Kidney capillary endothelial cell (primary cell): Measurements from ENCODE around the gene CALM3.
A peak's percentile ranks its signal among the peaks of the same experiment; 100 is the strongest.

Experiments used
- DNase-seq: peaks from one replicate; pipeline ENCODE4 v3.0.0-alpha.2; 2018; ENCODE audit warnings: low spot score

Gene CALM3

DNA sequence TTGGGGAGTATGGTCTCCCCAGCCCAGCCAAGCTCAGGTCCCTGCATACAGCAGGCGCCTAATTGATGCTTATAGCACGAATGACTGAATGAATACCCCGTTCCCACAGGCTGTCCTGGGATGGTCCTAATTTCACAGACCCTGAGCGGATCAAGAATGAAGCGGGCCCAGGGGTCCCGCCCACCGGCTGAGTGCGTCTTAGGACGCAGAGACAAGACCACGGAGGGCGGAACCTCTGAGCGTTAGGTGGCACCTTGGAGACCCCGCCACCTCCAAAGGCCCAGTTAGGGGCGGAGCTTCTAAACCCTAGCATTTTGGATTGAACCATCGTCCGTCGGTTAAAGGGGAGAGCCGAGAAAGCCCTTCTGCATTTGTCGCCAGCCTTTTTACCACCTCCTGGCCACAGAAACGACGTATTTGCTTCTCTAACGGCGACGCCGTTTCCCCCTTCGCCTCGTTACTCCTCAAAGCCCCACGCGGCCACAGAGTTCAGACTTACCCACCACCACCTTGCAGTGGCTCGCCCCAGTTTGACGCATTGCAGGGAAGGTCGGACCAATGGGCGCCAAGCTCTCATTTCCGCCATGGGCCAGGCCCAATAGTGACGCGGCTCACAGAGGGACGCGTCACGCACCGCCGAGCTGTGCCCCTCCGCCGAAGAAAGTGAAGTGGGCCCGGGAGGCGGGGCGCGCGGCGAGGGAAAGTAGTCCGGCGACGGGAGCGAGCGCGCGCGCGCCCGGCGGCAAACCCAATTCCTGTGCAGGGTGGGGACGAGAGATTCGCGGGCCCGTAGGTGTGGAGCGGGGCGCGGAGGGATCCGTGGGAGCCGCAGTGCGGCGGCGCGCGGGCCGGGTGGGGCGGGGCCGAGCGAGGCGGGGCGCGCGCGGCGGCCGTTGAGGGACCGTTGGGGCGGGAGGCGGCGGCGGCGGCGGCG, 479 bp upstream of the CALM3 start:
- DNase-seq = peak; percentile 93

DNA sequence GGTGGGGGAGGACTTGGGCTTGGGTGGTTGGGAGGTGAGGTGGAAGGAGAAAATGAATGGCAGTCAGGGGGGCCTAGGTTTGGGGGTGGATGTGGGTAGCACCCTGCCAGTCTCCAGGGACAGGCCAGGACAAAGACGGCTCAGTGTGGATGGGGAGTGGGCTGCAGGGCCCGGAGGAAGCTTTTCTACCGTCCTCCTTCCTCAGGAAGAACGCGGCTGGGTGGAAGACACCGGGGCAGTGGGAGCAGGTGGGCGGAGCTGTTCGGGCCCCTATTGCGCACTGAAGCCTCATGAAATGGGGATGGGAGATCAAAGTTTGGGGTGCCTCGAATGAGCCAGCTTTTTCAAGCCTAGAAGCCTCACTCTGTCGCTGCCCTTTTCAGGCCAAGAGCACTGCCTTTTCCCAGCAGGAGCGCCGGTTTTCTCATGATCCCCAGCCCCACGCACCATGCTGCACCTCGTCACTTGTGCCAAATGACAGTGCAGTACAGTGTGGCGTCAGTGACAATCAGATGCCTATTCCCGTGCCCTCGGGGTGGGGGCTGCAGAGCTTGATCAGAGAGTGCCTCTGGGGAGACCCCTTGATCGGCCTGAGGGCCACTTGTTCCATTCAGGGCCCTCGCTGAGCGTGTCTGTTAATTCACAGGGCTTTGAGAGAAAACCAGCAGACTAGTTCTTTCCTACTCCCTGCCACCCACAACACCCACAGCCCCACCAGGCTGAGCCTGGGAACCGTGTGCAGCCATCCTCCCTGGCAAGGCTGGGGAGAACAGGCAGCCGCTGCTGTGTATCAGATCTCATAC, 1.5 kb downstream of the CALM3 start:
- DNase-seq = no peak

GRCh38 chr19:46603195-46603637, 2.1 kb downstream of the CALM3 start:
- DNase-seq = no peak

DNA sequence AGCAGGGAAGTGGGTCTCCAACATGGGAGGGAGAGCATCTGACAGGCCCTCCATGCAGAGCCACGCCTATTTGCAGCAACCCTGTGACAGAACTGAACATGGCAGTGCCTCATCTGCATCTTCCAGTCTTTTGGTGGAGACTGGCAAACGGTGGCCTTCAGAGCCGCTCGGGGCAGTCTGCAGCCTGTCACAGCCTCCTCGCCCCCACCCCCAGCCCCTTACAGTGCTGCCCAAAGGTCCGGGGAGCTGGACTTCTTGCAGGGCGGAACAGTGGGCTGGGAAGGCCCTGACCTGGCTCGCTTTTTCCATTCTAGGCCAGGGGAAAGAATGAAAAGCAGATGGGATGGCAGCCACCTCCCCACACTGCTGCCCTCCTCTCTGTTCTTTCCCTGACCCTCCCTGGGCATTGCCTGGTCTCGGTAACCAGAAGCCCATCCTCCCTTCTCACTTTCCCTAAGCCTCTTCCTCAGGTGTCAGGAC, 2.7 kb downstream of the CALM3 start:
- DNase-seq = no peak

DNA sequence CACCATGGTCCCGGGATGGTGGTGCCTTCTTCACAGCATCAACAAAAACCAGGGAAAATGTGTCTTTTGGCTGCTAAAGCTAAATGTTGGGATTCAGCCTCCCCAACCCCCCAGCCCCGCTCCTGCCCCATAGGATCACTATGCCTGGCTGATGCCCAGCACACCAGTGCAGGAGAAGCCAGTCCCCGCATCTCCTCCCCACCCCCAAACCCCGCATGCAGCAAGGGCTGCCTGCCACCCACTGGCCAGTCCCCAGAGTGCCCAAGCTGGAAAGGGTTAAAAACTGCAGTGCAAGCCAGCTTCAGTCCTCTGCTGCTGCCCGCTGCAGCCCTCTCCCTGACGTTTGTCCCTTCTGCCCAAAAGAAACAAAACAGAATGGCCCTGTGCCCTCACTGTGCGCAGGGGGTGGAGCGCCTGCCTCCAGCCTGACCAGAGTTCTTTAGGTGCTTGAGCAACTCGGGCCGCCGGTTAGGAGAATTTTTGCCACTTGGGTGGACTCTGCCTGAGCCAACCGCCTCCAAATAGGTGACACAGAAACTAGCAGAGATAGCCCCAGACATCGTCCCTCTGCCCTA, 3.7 kb downstream of the CALM3 start:
- DNase-seq = no peak

DNA sequence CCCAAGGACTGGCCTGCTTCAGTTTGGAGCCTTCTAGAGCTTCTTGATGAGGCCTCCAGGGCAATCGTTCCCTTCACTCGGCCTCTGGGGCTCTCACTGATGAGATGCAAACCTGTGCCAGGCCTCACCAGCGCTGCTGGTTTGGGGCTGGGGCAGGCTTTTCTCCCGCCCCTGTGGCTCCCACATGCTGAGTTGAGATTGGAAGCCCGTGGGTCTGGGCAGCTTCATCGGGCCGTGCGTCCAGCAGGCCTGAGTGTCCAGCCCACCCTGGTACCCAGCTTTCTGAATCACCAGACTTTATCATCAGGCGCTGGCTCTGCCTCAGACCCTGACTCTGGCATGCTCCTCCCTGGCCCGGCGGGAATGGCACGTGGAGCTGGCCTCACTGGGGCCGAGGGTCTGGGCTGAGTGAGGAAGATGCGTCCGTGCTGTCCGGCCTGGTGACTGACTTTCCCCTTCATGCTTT, 4.3 kb downstream of the CALM3 start:
- DNase-seq = no peak

DNA sequence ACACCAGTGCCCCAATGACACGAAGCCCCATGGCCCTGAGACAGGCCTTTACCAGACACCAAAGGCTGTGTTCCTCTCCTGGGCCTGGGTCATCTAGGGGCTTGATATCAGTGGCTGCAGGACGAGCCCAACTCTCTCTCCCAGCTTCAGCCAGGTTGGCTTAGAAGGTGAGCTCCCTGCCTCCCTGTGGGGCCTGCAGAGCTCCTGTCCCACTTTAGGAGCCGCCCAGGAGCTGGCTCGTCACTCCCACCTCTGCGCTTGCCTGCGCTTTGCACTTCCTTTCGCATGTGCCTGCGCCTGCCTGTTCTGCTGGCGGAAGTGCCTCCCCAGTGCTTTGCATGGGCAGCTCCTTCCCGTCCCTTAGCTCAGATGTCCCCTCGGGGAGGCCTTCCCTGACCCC, 4.9 kb downstream of the CALM3 start:
- no peak for DNase-seq

DNA sequence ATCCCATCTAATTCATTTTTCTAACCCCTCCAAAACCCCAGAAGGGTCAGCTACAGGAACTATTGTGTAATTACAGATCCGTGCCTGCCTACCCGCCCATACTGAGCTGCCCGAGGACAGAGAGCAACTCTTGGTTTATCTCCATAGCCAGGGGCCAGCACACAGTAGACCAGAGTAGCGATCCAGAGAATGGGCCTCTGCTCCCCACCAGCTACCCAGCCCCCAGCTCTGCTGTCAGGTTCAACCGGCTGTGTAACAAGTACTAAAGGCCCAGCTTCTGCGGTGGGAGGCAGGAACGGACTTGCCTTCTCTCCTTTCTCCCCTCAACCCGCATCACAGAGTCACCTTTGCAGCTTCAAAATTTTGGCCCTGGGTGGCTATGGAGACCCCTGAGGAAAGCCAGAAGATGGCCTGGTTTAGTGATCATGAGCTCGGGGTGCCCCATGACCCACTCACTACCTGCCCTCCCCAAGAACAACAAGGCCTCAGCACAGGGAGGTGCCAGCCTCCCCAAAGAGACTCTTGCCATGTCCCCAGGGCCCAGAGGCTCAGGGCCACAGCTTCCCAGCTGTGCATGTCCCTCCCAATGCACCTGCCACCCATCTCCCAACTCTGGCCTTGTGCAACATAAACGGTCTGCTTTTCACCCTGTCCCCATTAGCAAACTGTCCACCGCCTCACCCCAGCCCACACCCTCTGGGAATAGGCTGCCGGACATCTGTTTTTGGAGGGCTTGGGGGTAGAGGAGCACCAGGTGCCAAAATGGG, 5.7 kb downstream of the CALM3 start:
- DNase-seq = no peak

- DNase-seq = no peak
Observed at GRCh38 chr19:46607448-46607841, 6.3 kb downstream of the CALM3 start.

GRCh38 chr19:46608178-46608577, 7.0 kb downstream of the CALM3 start:
- no peak for DNase-seq

DNA sequence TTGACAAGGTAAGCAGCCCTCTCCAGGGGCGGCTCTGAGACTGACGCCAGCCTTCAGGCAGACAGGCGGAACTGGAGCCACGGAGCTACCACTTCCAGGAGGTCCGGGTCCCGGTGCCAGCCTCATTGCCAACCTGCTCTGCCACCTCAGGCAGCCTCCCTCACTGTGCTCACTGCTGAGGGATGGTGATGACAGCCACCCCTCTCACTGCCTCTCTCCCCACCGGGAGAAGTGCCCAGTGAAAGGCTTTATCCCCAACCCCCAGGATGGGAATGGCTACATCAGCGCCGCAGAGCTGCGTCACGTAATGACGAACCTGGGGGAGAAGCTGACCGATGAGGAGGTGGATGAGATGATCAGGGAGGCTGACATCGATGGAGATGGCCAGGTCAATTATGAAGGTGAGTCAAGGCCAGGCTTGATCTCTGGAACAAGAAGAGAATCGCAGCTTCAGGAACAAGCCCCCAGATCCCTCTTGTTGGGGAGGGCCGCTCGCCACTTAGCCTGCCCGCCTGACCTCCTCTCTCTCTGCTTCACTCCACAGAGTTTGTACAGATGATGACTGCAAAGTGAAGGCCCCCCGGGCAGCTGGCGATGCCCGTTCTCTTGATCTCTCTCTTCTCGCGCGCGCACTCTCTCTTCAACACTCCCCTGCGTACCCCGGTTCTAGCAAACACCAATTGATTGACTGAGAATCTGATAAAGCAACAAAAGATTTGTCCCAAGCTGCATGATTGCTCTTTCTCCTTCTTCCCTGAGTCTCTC, 7.6 kb downstream of the CALM3 start:
- no peak for DNase-seq

DNA sequence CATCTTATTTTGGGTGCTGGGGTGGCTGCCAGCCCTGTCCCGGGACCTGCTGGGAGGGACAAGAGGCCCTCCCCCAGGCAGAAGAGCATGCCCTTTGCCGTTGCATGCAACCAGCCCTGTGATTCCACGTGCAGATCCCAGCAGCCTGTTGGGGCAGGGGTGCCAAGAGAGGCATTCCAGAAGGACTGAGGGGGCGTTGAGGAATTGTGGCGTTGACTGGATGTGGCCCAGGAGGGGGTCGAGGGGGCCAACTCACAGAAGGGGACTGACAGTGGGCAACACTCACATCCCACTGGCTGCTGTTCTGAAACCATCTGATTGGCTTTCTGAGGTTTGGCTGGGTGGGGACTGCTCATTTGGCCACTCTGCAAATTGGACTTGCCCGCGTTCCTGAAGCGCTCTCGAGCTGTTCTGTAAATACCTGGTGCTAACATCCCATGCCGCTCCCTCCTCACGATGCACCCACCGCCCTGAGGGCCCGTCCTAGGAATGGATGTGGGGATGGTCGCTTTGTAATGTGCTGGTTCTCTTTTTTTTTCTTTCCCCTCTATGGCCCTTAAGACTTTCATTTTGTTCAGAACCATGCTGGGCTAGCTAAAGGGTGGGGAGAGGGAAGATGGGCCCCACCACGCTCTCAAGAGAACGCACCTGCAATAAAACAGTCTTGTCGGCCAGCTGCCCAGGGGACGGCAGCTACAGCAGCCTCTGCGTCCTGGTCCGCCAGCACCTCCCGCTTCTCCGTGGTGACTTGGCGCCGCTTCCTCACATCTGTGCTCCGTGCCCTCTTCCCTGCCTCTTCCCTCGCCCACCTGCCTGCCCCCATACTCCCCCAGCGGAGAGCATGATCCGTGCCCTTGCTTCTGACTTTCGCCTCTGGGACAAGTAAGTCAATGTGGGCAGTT, 8.6 kb downstream of the CALM3 start:
- no peak for DNase-seq

DNA sequence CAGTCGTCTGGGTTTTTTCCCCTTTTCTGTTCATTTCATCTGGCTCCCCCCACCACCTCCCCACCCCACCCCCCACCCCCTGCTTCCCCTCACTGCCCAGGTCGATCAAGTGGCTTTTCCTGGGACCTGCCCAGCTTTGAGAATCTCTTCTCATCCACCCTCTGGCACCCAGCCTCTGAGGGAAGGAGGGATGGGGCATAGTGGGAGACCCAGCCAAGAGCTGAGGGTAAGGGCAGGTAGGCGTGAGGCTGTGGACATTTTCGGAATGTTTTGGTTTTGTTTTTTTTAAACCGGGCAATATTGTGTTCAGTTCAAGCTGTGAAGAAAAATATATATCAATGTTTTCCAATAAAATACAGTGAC, 9.3 kb downstream of the CALM3 start:
- DNase-seq = no peak

- DNase-seq = no peak
Observed at GRCh38 chr19:46610851-46611770, 10.0 kb downstream of the CALM3 start.

DNA sequence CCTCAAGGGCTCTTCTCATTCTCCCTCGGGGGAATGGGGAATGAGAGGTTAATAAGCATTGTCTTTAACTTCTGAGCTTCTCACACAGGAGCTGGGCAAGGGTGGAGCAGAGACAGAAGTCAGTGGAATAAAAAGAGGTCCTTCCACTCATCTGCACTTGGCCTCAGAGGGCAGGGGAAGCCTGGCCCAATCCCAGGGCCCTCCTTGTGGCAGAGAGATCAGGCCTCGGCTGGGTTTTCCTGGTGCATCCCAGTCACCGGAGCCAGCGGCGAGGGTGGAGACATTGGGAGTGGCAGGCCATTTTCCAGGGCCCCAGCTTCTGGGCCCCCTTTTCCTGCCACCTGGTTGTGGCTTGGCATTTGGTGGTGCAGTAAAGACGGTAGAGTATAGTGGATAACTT, 10.6 kb downstream of the CALM3 start:
- DNase-seq = no peak

- DNase-seq = no peak
Observed at GRCh38 chr19:46613525-46613924, 12.4 kb downstream of the CALM3 start.

DNA sequence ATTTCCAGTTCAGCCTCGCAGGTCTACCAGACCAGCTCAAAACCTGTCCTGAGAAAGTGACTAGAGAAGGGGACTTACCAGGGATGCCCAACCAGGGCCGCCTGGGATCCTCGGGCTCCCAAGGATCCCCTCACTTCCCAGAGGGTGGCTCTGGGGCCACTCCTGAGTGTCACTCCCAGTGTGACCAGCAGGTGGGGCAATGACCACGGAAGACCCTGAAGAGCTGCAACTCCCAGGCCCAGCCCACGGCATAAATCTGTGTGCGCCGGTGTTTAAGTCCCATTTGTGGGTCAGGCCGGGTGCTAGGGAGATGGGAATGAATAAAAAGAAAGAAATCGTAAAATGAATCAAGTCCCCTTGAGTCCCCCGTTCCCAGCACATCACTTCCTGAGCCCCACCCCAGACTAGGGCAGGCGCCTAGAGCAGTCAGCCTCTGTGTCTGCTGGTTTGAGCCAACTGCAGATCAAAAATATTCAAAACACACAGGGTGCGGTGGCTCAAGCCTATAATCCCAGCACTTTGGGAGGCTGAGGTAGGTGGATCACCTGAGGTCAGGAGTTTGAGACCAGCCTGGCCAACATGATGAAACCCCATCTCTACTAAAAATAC, 13.1 kb downstream of the CALM3 start:
- peak; percentile 81 for DNase-seq

- DNase-seq = no peak
Observed at GRCh38 chr19:46615966-46616365, 14.8 kb downstream of the CALM3 start.
